HT-29 (cell line): ENCODE data around the gene FKBP1C. TPM values are rescaled to one million over a fixed set of nuclear protein-coding genes. Genes with fewer than 3 reads are reported as not detected.

Experiments used
- DNase-seq: peaks from one replicate; pipeline ENCODE4 v3.0.0-alpha.2; 2015; ENCODE audit warnings: low spot score
- small RNA-seq: library from RNA; depleted of rRNA; stranded (forward); fragments of <200 nt; gene quantifications from one replicate; pipeline ENCODE3, GENCODE V24; 2014
- total RNA-seq: library from RNA; depleted of rRNA; stranded (reverse); fragments of >200 nt; shearing (Covaris generic); gene quantifications from 2 replicates; pipeline ENCODE4 v1.2.3, GENCODE V29; 2014; rRNA removed

FKBP1C gene
- total RNA-seq, 1 experiment from 2014 or later, result 0.13 TPM

DNA sequence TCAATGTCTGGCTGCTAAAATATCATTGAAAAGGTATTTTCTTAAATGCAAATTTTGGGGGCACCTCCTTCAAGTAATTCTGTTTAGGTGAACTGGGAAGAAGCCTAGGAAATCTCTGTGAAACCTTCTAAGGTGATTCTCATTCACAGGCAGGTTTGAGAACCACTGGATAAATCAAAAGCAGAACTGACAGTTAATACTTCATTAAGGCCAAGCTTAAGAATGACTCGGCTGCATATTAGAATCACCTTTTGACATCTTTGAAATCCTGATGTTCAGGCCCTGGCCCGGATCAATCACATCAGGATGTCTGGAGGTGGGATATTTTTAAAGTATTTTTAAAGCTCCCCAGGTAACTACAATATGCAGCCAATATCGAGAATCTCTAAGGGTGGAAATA is 50.6 kb downstream of the FKBP1C start:
- DNase-seq, result no peak

Small RNA genes lying within 50 kb of the gene (small RNA-seq; reads per million reads assigned to genes)
- gene SPTLC1P3, result not detected

Other genes starting within 250 kb of the FKBP1C start
- not detected in 2 replicates for gene LGSN, start 108.5 kb downstream of the FKBP1C start, total RNA-seq